DND-41 (cell line): ENCODE measurements around the gene CALML4.

ENCODE experiments used
- ATAC-seq: fragments of 200-7000 bp; cut with Tn5 transposase; 3 replicates; pipeline ENCODE4 v1.9.1; 2021; ENCODE audit warnings: low read depth; ENCODE audit not compliant: insufficient read depth
- DNase-seq: peaks from one replicate; pipeline ENCODE4 v3.0.0-alpha.2; 2020
- H2AFZ ChIP-seq: 2 replicates; pipeline ENCODE4 v1.6.0; 2012; ENCODE audit warnings: low read depth, low read length
- H3K27ac ChIP-seq: 2 replicates; pipeline ENCODE4 v1.5.1; 2012; ENCODE audit warnings: low read length, inconsistent platforms
- H3K27me3 ChIP-seq: fragments of 200-600 bp; sonication (generic); 2 replicates; pipeline ENCODE4 v1.6.0; 2012; ENCODE audit warnings: low read length, mild to moderate bottlenecking, inconsistent platforms; ENCODE audit not compliant: insufficient read depth, poor library complexity
- H3K36me3 ChIP-seq: 2 replicates; pipeline ENCODE4 v1.5.1; 2012; ENCODE audit warnings: low read length, inconsistent platforms; ENCODE audit not compliant: insufficient read depth
- H3K4me1 ChIP-seq: 2 replicates; pipeline ENCODE4 v1.5.1; 2012; ENCODE audit warnings: mild to moderate bottlenecking, low read length; ENCODE audit not compliant: insufficient read depth
- H3K4me2 ChIP-seq: 2 replicates; pipeline ENCODE4 v1.6.0; 2012; ENCODE audit warnings: mild to moderate bottlenecking, moderate library complexity, low read length, inconsistent platforms; ENCODE audit not compliant: insufficient read depth
- H3K4me3 ChIP-seq, 2 experiments: fragments of 200-600 bp in 1 of 2; shearing (Covaris generic) in 1 of 2; 2 replicates each; pipeline ENCODE4 v1.5.1; 2012 to 2016; ENCODE audit warnings: inconsistent platforms in 2 of 2, low read length in 2 of 2, mild to moderate bottlenecking in 2 of 2, low read depth in 1 of 2, moderate library complexity in 1 of 2
- H3K79me2 ChIP-seq: 2 replicates; pipeline ENCODE4 v1.6.0; 2012; ENCODE audit warnings: low read length, inconsistent platforms; ENCODE audit not compliant: insufficient read depth
- H3K9ac ChIP-seq: 2 replicates; pipeline ENCODE4 v1.6.0; 2012; ENCODE audit warnings: low read depth, mild to moderate bottlenecking, inconsistent platforms, low read length, moderate library complexity
- H3K9me3 ChIP-seq: 2 replicates; pipeline ENCODE4 v1.5.1; 2012; ENCODE audit warnings: low read length, moderate library complexity, mild to moderate bottlenecking, inconsistent platforms; ENCODE audit not compliant: insufficient read depth, severe bottlenecking
- H4K20me1 ChIP-seq: 2 replicates; pipeline ENCODE4 v1.6.0; 2012; ENCODE audit warnings: low read length; ENCODE audit not compliant: insufficient read depth
- CTCF ChIP-seq: IDR thresholded peaks from 2 replicates; pipeline ENCODE4 v1.5.1; 2012; ENCODE audit warnings: borderline replicate concordance, low read length, moderate library complexity, mild to moderate bottlenecking; ENCODE audit not compliant: poor library complexity, severe bottlenecking; ENCODE audit errors: extremely low read depth
- EZH2 ChIP-seq: IDR thresholded peaks from 3 replicates; pipeline ENCODE4 v1.6.1; 2012; ENCODE audit warnings: borderline replicate concordance, low read depth, mild to moderate bottlenecking, moderate library complexity, low read length, inconsistent platforms; ENCODE audit not compliant: severe bottlenecking

The CALML4 gene

GRCh38 chr15:68204776-68205557 is at the start of gene CALML4:
Gene CALML4, minus strand, starts transcription at chr15:68205332. Its CDS starts 85 bp downstream, at chr15:68205247.
- TF ChIP-seq EZH2 (no peak), CTCF (no peak)
- peaks cover 28% of the 10 kb centered on the region for H3K36me3 ChIP-seq
- DNase-seq (no peak), ATAC-seq (no peak)
- no peak within 1 kb of the TSS for H3K27ac ChIP-seq
- H3K9ac ChIP-seq = no peak within 1 kb of the TSS
- peaks cover 2% of the 10 kb centered on the region; the same call in 1 of the 2 replicates for H3K79me2 ChIP-seq
- peaks cover 28% of the 10 kb centered on the region for H4K20me1 ChIP-seq
- no peaks in the 10 kb centered on the region for H3K27me3 ChIP-seq
- no peak within 1 kb of the TSS for H3K4me2 ChIP-seq
- H3K4me1 ChIP-seq = no peaks in the 10 kb centered on the region
- no peak within 1 kb of the TSS for H2AFZ ChIP-seq
- H3K4me3 ChIP-seq = no peak within 1 kb of the TSS
- H3K9me3 ChIP-seq = no peaks in the 10 kb centered on the region

- H2AFZ ChIP-seq = no peak overlapping the region
- no peaks in the 10 kb centered on the region for H3K9me3 ChIP-seq
- peak; percentile 50 for DNase-seq
- H3K4me3 ChIP-seq = no peak overlapping the region
- H3K27ac ChIP-seq = no peak overlapping the region
- H3K36me3 ChIP-seq = no peaks in the 10 kb centered on the region
- TF ChIP-seq EZH2 (no peak), CTCF (peak; percentile 79)
- no peaks in the 10 kb centered on the region for H3K27me3 ChIP-seq
- no peak overlapping the region for H3K9ac ChIP-seq
- H4K20me1 ChIP-seq = no peaks in the 10 kb centered on the region
- H3K4me1 ChIP-seq = no peaks in the 10 kb centered on the region
- no peak overlapping the region for H3K4me2 ChIP-seq
- H3K79me2 ChIP-seq = no peaks in the 10 kb centered on the region
- ATAC-seq = peak; percentile 79
These were observed 47.9 kb upstream of the CALML4 start for GRCh38 chr15:68252925-68253534.

GRCh38 chr15:68249058-68249713 is 44.1 kb upstream of the CALML4 start:
- no peak overlapping the region for H3K4me2 ChIP-seq
- H3K27ac ChIP-seq = no peak overlapping the region
- H3K36me3 ChIP-seq = no peaks in the 10 kb centered on the region
- no peaks in the 10 kb centered on the region for H3K27me3 ChIP-seq
- peaks cover under 1% of the 10 kb centered on the region for H3K9me3 ChIP-seq
- no peak overlapping the region for H2AFZ ChIP-seq
- DNase-seq = no peak
- no peaks in the 10 kb centered on the region for H3K4me1 ChIP-seq
- no peaks in the 10 kb centered on the region for H3K79me2 ChIP-seq
- no peak overlapping the region for H3K4me3 ChIP-seq
- no peak overlapping the region for H3K9ac ChIP-seq
- ATAC-seq = no peak
- TF ChIP-seq CTCF = no peak
- TF ChIP-seq EZH2 = no peak
- no peaks in the 10 kb centered on the region for H4K20me1 ChIP-seq
